ENCODE measurements around the gene SNAPC4.
A peak's percentile ranks its signal among the peaks of the same experiment; 100 is the strongest.

SNAPC4 gene

DNA sequence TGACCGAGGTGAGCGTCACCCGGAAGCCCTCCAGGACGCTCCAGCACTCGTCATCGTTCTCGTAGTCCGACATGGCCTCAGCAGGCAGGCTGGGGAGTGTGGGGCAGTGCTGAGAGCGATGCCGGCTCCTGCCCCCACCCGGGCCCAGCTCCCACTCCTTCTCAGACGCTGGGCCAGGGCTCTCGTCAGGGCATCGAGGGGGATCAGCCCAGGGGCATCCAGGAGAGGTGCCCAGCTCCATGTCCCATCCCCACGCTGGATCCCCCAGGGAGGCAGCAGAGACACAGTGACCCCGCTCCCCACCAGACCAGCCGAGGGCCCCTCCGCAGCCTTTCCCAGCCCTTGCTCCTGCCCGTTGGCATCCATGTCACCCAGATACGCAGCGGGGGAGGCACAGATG, 28.0 kb downstream of the SNAPC4 start:
- no peak for DNase-seq (ENCODE audit: low read depth)
- TF ChIP-seq MYC (IDR thresholded peaks at IDR 0.05; ENCODE audit: low read depth, low read length), result no peak
- no peak for TF ChIP-seq POLR2A (IDR thresholded peaks at IDR 0.05; ENCODE audit: extremely low read depth, insufficient read length)
- TF ChIP-seq, protein P1, sequence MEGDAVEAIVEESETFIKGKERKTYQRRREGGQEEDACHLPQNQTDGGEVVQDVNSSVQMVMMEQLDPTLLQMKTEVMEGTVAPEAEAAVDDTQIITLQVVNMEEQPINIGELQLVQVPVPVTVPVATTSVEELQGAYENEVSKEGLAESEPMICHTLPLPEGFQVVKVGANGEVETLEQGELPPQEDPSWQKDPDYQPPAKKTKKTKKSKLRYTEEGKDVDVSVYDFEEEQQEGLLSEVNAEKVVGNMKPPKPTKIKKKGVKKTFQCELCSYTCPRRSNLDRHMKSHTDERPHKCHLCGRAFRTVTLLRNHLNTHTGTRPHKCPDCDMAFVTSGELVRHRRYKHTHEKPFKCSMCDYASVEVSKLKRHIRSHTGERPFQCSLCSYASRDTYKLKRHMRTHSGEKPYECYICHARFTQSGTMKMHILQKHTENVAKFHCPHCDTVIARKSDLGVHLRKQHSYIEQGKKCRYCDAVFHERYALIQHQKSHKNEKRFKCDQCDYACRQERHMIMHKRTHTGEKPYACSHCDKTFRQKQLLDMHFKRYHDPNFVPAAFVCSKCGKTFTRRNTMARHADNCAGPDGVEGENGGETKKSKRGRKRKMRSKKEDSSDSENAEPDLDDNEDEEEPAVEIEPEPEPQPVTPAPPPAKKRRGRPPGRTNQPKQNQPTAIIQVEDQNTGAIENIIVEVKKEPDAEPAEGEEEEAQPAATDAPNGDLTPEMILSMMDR (IDR thresholded peaks at IDR 0.05; ENCODE audit: low read depth, low read length), result no peak
- H3K4me3 ChIP-seq (ENCODE audit: low read depth, low read length), result peak overlapping the region; percentile 92

DNA sequence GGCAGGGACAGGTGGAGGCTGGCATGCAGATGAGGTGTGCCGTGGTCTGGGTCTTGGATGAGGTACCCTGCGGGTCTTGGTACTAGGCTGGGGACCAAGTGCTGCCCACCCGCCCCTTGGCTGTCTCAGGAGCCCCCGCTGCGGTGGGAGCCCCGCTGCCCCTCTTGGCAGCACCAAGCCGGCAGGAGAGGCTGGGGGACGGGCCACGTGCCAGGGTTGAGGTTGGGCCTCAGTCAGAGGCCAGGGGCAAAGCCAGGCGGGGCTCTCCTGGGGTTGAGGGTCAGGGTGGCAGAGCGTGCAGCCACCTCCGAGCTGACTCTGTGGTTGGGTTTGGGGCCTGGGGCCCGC, 28.5 kb downstream of the SNAPC4 start:
- DNase-seq (ENCODE audit: low read depth), result no peak
- no peak for TF ChIP-seq MYC (IDR thresholded peaks at IDR 0.05; ENCODE audit: low read depth, low read length)
- TF ChIP-seq, protein P1 (IDR thresholded peaks at IDR 0.05; ENCODE audit: low read depth, low read length), result no peak
- TF ChIP-seq, protein P2, sequence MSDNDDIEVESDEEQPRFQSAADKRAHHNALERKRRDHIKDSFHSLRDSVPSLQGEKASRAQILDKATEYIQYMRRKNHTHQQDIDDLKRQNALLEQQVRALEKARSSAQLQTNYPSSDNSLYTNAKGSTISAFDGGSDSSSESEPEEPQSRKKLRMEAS (IDR thresholded peaks at IDR 0.05; ENCODE audit: low read depth, low read length), result no peak
- TF ChIP-seq POLR2A (IDR thresholded peaks at IDR 0.05; ENCODE audit: extremely low read depth, insufficient read length), result no peak
- no peak overlapping the region for H3K4me3 ChIP-seq (ENCODE audit: low read depth, low read length)

DNA sequence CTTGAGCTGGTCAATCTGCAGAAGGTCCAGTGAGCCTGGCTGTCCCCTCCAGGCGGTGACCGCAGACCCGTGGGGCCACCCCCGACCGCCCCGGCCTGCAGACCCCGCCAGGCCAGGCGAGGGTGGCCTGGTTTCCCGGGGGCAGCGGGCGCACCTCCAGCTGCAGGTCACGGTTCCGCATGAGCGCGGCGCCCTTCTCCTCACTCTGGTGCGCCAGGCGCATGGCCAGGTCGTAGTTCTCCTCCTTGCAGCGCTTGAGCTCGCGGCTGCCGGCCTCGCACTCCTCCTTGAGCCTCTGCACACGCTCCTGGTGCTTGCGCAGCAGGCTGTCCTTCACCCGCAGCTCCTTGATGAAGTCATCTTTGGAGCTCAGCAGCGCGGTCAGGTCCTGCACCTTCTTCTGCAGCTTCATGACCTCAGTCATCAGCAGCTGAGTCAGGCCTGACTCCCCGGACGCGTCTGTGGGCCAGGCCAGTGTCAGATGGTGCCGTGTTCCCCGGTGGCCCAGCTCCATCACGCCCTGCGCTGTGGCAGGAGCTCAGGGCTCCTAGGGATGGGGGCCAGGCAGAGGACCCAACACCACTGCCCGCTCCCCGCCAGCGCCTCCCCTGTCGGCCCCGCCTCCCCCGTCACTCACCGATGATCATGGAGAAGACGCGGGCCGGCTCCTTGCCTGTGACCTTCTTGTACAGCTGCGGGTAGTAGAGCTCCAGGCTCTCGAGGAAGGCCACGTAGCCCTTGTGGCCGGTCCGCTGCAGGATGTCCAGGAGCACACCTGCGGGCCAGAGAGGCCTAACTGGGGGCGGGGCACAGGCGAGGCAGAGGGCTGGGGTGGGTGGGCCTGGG, 29.1 kb downstream of the SNAPC4 start:
- no peak for DNase-seq (ENCODE audit: low read depth)
- TF ChIP-seq MYC (IDR thresholded peaks at IDR 0.05; ENCODE audit: low read depth, low read length) (no peak), POLR2A (IDR thresholded peaks at IDR 0.05; ENCODE audit: extremely low read depth, insufficient read length) (no peak)
- TF ChIP-seq, protein P2 (IDR thresholded peaks at IDR 0.05; ENCODE audit: low read depth, low read length), result no peak
- TF ChIP-seq, protein P1 (IDR thresholded peaks at IDR 0.05; ENCODE audit: low read depth, low read length), result no peak
- H3K4me3 ChIP-seq (ENCODE audit: low read depth, low read length), result no peak overlapping the region

DNA sequence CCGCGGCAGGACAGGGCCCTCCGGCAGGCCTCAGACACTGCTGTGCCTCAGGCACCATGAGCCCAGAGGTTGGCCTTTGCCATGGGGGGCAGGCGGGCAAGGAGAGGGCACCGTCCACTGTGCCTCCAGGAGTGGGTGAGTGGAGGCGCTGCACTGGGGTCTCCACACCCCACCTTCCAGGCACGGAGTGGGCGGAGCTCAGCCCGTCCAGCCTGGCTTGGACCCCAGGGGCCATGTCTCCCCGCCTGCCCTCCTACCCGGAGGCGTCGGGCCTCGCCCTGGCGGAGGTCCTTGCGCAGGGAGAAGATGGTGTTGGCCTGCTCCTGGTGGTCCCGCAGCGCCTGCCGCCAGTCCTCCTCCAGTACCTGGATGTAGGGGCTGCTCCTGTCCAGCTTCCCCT, 29.9 kb downstream of the SNAPC4 start:
- H3K4me3 ChIP-seq (ENCODE audit: low read depth, low read length), result no peak overlapping the region
- TF ChIP-seq, protein P1 (IDR thresholded peaks at IDR 0.05; ENCODE audit: low read depth, low read length), result no peak
- TF ChIP-seq, protein P2 (IDR thresholded peaks at IDR 0.05; ENCODE audit: low read depth, low read length), result no peak
- TF ChIP-seq POLR2A (IDR thresholded peaks at IDR 0.05; ENCODE audit: extremely low read depth, insufficient read length) (no peak), MYC (IDR thresholded peaks at IDR 0.05; ENCODE audit: low read depth, low read length) (no peak)
- DNase-seq (ENCODE audit: low read depth), result no peak

DNA sequence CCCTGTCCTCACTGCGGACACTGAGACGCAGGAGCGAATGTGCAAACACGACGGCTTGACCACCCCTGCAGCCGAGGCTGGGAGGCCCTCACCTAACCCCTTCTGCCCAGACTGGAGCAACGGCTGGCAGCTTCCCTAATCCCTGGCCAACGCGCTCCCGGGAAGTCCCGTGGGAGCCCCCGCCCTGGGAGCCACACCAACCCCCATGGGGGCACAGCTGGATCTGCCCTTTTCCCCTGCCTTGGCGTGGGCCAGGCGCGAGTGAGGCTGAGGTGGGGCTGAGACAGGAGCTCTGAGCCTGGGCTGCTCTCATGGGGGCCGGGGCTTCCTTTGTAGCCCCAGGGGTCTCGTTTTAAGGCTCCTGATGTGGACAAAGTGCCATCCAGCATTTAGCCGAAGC, 31.8 kb downstream of the SNAPC4 start:
- no peak for DNase-seq (ENCODE audit: low read depth)
- no peak overlapping the region for H3K4me3 ChIP-seq (ENCODE audit: low read depth, low read length)
- TF ChIP-seq MYC (IDR thresholded peaks at IDR 0.05; ENCODE audit: low read depth, low read length), result no peak
- no peak for TF ChIP-seq POLR2A (IDR thresholded peaks at IDR 0.05; ENCODE audit: extremely low read depth, insufficient read length)
- TF ChIP-seq, protein P1 (IDR thresholded peaks at IDR 0.05; ENCODE audit: low read depth, low read length), result no peak
- TF ChIP-seq, protein P2 (IDR thresholded peaks at IDR 0.05; ENCODE audit: low read depth, low read length), result no peak
